Calu3 (cell line): ENCODE data around the gene DUSP28. TPM values are rescaled to one million over a fixed set of nuclear protein-coding genes. Genes with fewer than 3 reads are reported as not detected.

Source experiments
- BruUV-seq: library from RNA; stranded (reverse); fragments of 400-500 nt; replicated peaks from 2 replicates; lab custom pipeline; 2021; lab: Mats Ljungman, UMichigan
- CTCF ChIA-PET: fragments of 300-600 bp; sonication (Branson Sonifier 250); formaldehyde crosslinking; loops from one replicate; lab custom pipeline; 2022; ENCODE audit warnings: antibody characterized with exemption; lab: Charles Lee
- DNase-seq: peaks from one replicate; pipeline ENCODE4 v3.0.0; 2022
- H3K27ac Mint-ChIP-seq: one replicate; pipeline ENCODE4 v1.8.0; 2022; ENCODE audit warnings: mixed read lengths; ENCODE audit not compliant: unreplicated experiment
- H3K27me3 Mint-ChIP-seq: one replicate; pipeline ENCODE4 v1.8.0; 2022; ENCODE audit warnings: mixed read lengths; ENCODE audit not compliant: unreplicated experiment
- H3K36me3 Mint-ChIP-seq: one replicate; pipeline ENCODE4 v1.8.0; 2022; ENCODE audit warnings: mild to moderate bottlenecking, moderate library complexity, mixed read lengths; ENCODE audit not compliant: insufficient read depth, unreplicated experiment
- H3K4me1 Mint-ChIP-seq: one replicate; pipeline ENCODE4 v1.8.0; 2022; ENCODE audit warnings: mild to moderate bottlenecking, low read depth, mixed read lengths; ENCODE audit not compliant: unreplicated experiment
- H3K4me3 Mint-ChIP-seq: one replicate; pipeline ENCODE4 v1.8.0; 2022; ENCODE audit warnings: mild to moderate bottlenecking, low read depth, moderate library complexity, mixed read lengths; ENCODE audit not compliant: unreplicated experiment
- H3K9me3 Mint-ChIP-seq: one replicate; pipeline ENCODE4 v1.8.0; 2022; ENCODE audit warnings: low read depth, mixed read lengths; ENCODE audit not compliant: unreplicated experiment
- intact Hi-C: fragments of 100-400 bp; cut with micrococcal nuclease; formaldehyde crosslinking; loops from one replicate; pipeline ENCODE4 v1.10.0; 2022; ENCODE audit not compliant: unreplicated experiment
- total RNA-seq: library from RNA; stranded (reverse); gene quantifications from 2 replicates; pipeline ENCODE4 v1.2.3, GENCODE V29; 2022
- TF ChIP-seq, protein P1 (sequence below): fragments of 200-600 bp; IDR thresholded peaks from one replicate; pipeline ENCODE4 v1.8.0; 2022; ENCODE audit warnings: antibody characterized with exemption; ENCODE audit not compliant: unreplicated experiment

Gene DUSP28
- total RNA-seq, 1 experiment from 2014 or later = 8.5 TPM

- no TSS peak for BruUV-seq
- Mint-ChIP-seq H3K4me1 (peaks cover 53% of the 10 kb centered on the region), H3K9me3 (no peaks in the 10 kb centered on the region), H3K27me3 (no peaks in the 10 kb centered on the region), H3K36me3 (peaks cover 50% of the 10 kb centered on the region), H3K4me3 (peak overlapping the region; percentile 94), H3K27ac (no peak overlapping the region)
- no peak for DNase-seq
- TF ChIP-seq, protein P1, sequence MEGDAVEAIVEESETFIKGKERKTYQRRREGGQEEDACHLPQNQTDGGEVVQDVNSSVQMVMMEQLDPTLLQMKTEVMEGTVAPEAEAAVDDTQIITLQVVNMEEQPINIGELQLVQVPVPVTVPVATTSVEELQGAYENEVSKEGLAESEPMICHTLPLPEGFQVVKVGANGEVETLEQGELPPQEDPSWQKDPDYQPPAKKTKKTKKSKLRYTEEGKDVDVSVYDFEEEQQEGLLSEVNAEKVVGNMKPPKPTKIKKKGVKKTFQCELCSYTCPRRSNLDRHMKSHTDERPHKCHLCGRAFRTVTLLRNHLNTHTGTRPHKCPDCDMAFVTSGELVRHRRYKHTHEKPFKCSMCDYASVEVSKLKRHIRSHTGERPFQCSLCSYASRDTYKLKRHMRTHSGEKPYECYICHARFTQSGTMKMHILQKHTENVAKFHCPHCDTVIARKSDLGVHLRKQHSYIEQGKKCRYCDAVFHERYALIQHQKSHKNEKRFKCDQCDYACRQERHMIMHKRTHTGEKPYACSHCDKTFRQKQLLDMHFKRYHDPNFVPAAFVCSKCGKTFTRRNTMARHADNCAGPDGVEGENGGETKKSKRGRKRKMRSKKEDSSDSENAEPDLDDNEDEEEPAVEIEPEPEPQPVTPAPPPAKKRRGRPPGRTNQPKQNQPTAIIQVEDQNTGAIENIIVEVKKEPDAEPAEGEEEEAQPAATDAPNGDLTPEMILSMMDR = no peak
- CTCF ChIA-PET = no interaction called here
- intact Hi-C loops = no loop called here
Observed at GRCh38 chr2:240584486-240585031, 24.4 kb downstream of the DUSP28 start.

DNA sequence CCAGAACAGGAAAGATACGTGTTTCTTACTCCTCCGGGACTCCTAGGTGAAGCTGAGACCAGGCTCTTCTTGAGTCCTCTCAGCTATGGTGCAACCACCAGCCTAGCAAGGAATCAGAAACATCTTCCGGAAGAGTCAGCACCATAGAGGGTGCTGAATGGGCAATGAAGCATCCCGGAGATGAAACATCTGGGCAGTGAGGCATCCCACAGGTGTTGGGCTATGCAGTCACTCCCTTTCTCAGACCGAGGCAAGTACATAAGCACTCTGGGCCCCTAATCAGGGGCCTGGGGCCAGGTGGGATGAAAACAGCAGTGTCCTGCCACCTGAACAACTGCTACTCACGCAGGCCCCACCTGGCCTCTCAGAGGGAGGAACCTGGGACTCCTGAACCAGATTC lies 24.9 kb downstream of the DUSP28 start:
- no TSS peak for BruUV-seq
- Mint-ChIP-seq H3K27ac (no peak overlapping the region), H3K4me3 (peak overlapping the region; percentile 94), H3K9me3 (no peaks in the 10 kb centered on the region), H3K36me3 (peaks cover 45% of the 10 kb centered on the region), H3K27me3 (no peaks in the 10 kb centered on the region), H3K4me1 (peaks cover 47% of the 10 kb centered on the region)
- DNase-seq = no peak
- intact Hi-C loops = no loop called here
- TF ChIP-seq, protein P1 = no peak
- CTCF ChIA-PET = interaction anchor here (3.2 kb wide), 1 partner anchor 19 kb away, joined by 24 read pairs; no protein-coding TSS in a partner anchor

- CTCF ChIA-PET = interaction anchor here (1.0 to 3.2 kb wide), 6 partner anchors 16 to 255 kb away, joined by 3 to 24 read pairs (median 4); no protein-coding TSS in a partner anchor
- no peaks in the 10 kb centered on the region for H3K9me3 Mint-ChIP-seq
- TF ChIP-seq, protein P1 = no peak
- peaks cover 41% of the 10 kb centered on the region for H3K4me1 Mint-ChIP-seq
- no peak for DNase-seq
- peaks cover 39% of the 10 kb centered on the region for H3K36me3 Mint-ChIP-seq
- intact Hi-C loops = no loop called here
- H3K4me3 Mint-ChIP-seq = peak overlapping the region; percentile 94
- H3K27me3 Mint-ChIP-seq = no peaks in the 10 kb centered on the region
- H3K27ac Mint-ChIP-seq = peak overlapping the region; percentile 84
- TSS peak; percentile 60 for BruUV-seq
Observed at GRCh38 chr2:240585681-240586197, 25.6 kb downstream of the DUSP28 start.

DNA sequence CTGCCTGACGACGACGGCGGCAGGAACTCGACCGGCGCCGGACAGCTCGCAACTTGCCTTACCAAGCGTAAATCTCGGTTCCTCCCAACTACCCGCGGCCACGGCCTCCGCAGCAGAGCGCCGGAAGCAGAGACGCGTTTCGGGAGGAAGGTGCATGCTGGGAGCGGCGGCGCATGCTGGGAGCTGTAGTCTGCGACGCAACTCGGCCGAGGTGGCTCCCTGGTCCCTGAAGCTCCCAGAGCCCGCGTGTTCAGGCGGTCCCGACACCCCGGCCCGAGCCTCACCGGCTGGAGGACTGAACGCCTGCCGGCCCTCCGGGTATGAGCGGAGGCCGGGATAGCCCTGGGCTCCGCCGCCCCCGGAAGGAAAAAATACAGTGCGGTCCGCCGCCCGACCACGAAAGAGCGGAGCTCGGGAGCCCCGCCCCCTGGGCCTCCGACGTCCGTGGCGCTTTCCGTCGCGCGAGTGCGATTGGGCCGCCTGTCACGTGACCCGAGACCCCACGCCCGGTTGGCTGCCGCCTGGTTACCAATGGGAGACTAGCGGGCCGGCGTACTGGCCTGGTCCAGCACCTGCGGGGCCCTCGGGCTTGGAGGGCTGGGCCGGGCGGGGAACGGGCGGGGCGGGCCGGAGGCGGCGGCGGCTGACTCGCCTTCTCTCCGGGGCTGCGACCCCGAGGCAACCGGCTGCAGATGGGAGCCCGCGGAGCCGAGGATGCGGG lies 26.2 kb downstream of the DUSP28 start, which contains the start of gene CAPN10:
Gene CAPN10, plus strand, starts transcription at position 537 of the 721 bp plus-strand sequence. Its CDS starts 178 bp downstream, at position 715.
- Mint-ChIP-seq H3K27ac (peak within 1 kb of the TSS; percentile 84), H3K4me3 (peak within 1 kb of the TSS; percentile 94), H3K27me3 (no peaks in the 10 kb centered on the region), H3K4me1 (peaks cover 38% of the 10 kb centered on the region), H3K9me3 (no peaks in the 10 kb centered on the region), H3K36me3 (peaks cover 37% of the 10 kb centered on the region)
- TF ChIP-seq, protein P1 = no peak
- intact Hi-C loops = no loop called here
- BruUV-seq = no TSS peak
- peak; percentile 98 for DNase-seq
- CTCF ChIA-PET = interaction anchor here (1.0 to 3.2 kb wide), 8 partner anchors 13 to 254 kb away, joined by 3 to 24 read pairs (median 4); no protein-coding TSS in a partner anchor
